ENCODE measurements around the gene JAM3. TPM values are rescaled to one million over a fixed set of nuclear protein-coding genes. Genes with fewer than 3 reads are reported as not detected.

Gene JAM3
- total and polyA plus RNA-seq, 2 of the 13 experiments (the other 11 are each of a cell fraction or from before 2014, with no cell fraction given): 0.98 to 2.8 TPM

- no peak overlapping the region for H2AFZ ChIP-seq (ENCODE audit: low read length)
- no peak overlapping the region for H3K27ac ChIP-seq (ENCODE audit: extremely low read length, insufficient read depth, low read length)
- no peak overlapping the region for H3K9ac ChIP-seq (ENCODE audit: insufficient read depth, low read depth, low read length)
- DNase-seq (ENCODE audit: low spot score): no peak
- 7% methylated on average over 9 of the region's 11 CpGs for WGBS (ENCODE audit: low lambda C conversion rate)
- H3K36me3 ChIP-seq (replicated peaks in 1 of 2; ENCODE audit: control insufficient read depth in 1 of 2, insufficient read depth in 2 of 2, low read length in 2 of 2): no peaks in the 10 kb centered on the region
- H3K27me3 ChIP-seq (ENCODE audit: control insufficient read depth in 1 of 2, insufficient read depth in 2 of 2, low read length in 2 of 2): peaks cover 17 to 57% of the 10 kb centered on the region in 2 experiments
- H3K4me3 ChIP-seq (replicated peaks in 1 of 3; ENCODE audit: insufficient read depth in 1 of 3, low read depth in 2 of 3, low read length in 3 of 3): no peak overlapping the region
- ChIA-PET POLR2A (no interaction called here), CTCF (ENCODE audit: low intra/inter-chr PET ratio, low total read pairs) (interaction anchor here (2.3 kb wide), 1 partner anchor 49 kb away, joined by 9 read pairs; no protein-coding TSS in a partner anchor)
- no peaks in the 10 kb centered on the region for H3K4me1 ChIP-seq (ENCODE audit: insufficient read depth, low read length)
- ATAC-seq: no peak
- H3K4me2 ChIP-seq (ENCODE audit: low read depth, low read length): no peak overlapping the region
- H3K79me2 ChIP-seq (ENCODE audit: insufficient read depth, low read length): no peaks in the 10 kb centered on the region
- in situ Hi-C loops (cut with HindIII; ENCODE audit: extremely low pct_ligation_motif_present, low pct_unique_long_range_greater_than_20kb) (loop anchor here (5.0 kb wide), 1 partner anchor 93 kb away; no protein-coding TSS in a partner anchor), intact Hi-C loops (cut with micrococcal nuclease; ENCODE audit: unreplicated experiment) (no loop called here)
- no TSS peak for BruUV-seq (replicated peaks)
- H4K20me1 ChIP-seq (ENCODE audit: insufficient read depth, low read length): no peaks in the 10 kb centered on the region
- TF ChIP-seq STAT5B (CRISPR knock-in tag; IDR thresholded peaks at IDR 0.05): no peak
- TF ChIP-seq ZNF777 (CRISPR knock-in tag; IDR thresholded peaks at IDR 0.05): peak; percentile 64
- no peak for TF ChIP-seq ARID2 (CRISPR knock-in tag; IDR thresholded peaks at IDR 0.05; ENCODE audit: borderline replicate concordance)
- TF ChIP-seq ZFX (CRISPR knock-in tag; IDR thresholded peaks at IDR 0.05; ENCODE audit: low read depth): no peak
- no peak for TF ChIP-seq FOXO1 (CRISPR knock-in tag; IDR thresholded peaks at IDR 0.05)
- no peak for TF ChIP-seq ZFY (CRISPR knock-in tag; IDR thresholded peaks at IDR 0.05)
- TF ChIP-seq TP53 (CRISPR knock-in tag; conservative IDR thresholded peaks at IDR 0.05): no peak
- no peak for TF ChIP-seq NFYC (CRISPR knock-in tag; IDR thresholded peaks at IDR 0.05)
- TF ChIP-seq NAIF1 (CRISPR knock-in tag; IDR thresholded peaks at IDR 0.05; ENCODE audit: borderline replicate concordance): no peak
- H3K9me3 ChIP-seq (ENCODE audit: low read length): no peaks in the 10 kb centered on the region
- no peak for FAIRE-seq
Measured at GRCh38 chr11:134049303-134049702, 19.6 kb upstream of the JAM3 start.
